ENCODE results near the gene PXYLP1. TPM values are rescaled to one million over a fixed set of nuclear protein-coding genes. Genes with fewer than 3 reads are reported as not detected.

PXYLP1 gene
- total RNA-seq, 2 experiments from 2014 or later, result 21.2 to 22.6 TPM

DNA sequence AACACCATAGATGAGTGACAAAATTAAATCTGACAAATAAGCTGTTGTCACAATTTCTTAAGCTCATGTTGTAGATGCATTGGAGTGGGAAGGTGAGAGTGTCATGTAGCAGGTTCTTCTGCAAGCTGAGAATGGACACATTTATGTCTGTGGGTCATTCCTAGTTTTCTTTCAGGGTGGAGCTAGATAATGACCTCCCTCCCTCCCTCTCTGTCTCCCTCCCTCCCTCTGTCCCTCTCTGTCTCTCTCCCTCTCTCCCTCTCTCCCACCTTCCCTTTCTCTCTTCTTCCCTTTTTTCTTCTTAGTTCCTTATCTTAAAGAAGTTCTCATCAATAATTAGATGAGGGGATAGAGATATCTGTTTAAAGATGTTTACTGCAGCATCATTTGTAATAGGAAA lies 36.0 kb downstream of the PXYLP1 start:
- intact Hi-C loops (cut with DNase I, micrococcal nuclease), result no loop called here
- Mint-ChIP-seq H3K27ac (peak overlapping the region; percentile 96), H3K27me3 (no peaks in the 10 kb centered on the region), H3K9me3 (no peaks in the 10 kb centered on the region), H3K4me3 (peak overlapping the region; percentile 90), H3K4me1 (ENCODE audit: low read depth) (peaks cover 49% of the 10 kb centered on the region), H3K36me3 (ENCODE audit: low read depth) (peaks cover 30% of the 10 kb centered on the region)
- H3K27ac ChIP-seq (ENCODE audit: low read depth in 1 of 2, low read length in 2 of 2), result peak overlapping the region; percentile 72 to 84
- CTCF ChIA-PET, result interaction anchor here (1.1 to 4.5 kb wide), 5 partner anchors 11 to 187 kb away, joined by 3 to 24 read pairs (median 4); partner anchors contain the start of gene PXYLP1
- TF ChIP-seq, protein P1, sequence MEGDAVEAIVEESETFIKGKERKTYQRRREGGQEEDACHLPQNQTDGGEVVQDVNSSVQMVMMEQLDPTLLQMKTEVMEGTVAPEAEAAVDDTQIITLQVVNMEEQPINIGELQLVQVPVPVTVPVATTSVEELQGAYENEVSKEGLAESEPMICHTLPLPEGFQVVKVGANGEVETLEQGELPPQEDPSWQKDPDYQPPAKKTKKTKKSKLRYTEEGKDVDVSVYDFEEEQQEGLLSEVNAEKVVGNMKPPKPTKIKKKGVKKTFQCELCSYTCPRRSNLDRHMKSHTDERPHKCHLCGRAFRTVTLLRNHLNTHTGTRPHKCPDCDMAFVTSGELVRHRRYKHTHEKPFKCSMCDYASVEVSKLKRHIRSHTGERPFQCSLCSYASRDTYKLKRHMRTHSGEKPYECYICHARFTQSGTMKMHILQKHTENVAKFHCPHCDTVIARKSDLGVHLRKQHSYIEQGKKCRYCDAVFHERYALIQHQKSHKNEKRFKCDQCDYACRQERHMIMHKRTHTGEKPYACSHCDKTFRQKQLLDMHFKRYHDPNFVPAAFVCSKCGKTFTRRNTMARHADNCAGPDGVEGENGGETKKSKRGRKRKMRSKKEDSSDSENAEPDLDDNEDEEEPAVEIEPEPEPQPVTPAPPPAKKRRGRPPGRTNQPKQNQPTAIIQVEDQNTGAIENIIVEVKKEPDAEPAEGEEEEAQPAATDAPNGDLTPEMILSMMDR (IDR thresholded peaks at IDR 0.05), result no peak
- H3K9me3 ChIP-seq (ENCODE audit: control insufficient read depth in 1 of 2, insufficient read depth in 1 of 2, low read length in 2 of 2), result no peaks in the 10 kb centered on the region
- no peak for ATAC-seq (ENCODE audit: poor library complexity)
- peak overlapping the region; percentile 64 for H3K4me3 ChIP-seq (ENCODE audit: low read length)
- no peaks in the 10 kb centered on the region for H3K27me3 ChIP-seq (ENCODE audit: control insufficient read depth in 1 of 2, insufficient read depth in 2 of 2, low read length in 2 of 2)
- DNase-seq, result peak in 1 of 14 experiments; percentile 11
- POLR2A ChIA-PET, result interaction anchor here (1.0 to 11.2 kb wide), 19 partner anchors 11 to 608 kb away, joined by 3 to 320 read pairs (median 5); partner anchors contain the start of gene PXYLP1
- H3K36me3 ChIP-seq (ENCODE audit: insufficient read depth, low read length), result peaks cover 4% of the 10 kb centered on the region
- H3K4me1 ChIP-seq (ENCODE audit: insufficient read depth, low read length), result peaks cover 35% of the 10 kb centered on the region

DNA sequence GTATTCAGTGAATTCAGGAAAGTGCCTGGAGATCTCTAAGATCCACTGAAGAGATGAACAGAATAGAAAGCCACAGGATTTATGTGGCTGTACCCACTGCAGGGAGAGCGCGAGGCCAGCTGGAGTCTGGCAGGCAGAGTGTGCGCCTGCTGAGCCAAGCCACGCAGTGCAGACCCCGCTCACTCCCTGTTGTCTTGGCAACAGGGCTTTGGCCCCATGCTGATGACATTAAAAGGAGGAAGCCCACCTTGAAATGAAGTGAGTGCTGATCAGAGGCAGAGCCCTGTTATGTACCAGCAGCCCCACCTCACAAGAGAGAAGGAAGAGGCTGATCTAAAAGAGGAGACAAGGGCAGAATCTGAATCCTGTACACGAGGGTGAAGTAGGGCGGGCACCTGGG lies 36.7 kb downstream of the PXYLP1 start:
- ATAC-seq (ENCODE audit: poor library complexity) (no peak), DNase-seq (peak in 1 of 14 experiments; percentile 40)
- Mint-ChIP-seq H3K27me3 (no peaks in the 10 kb centered on the region), H3K27ac (peak overlapping the region; percentile 96), H3K36me3 (ENCODE audit: low read depth) (peaks cover 24% of the 10 kb centered on the region), H3K4me3 (peak overlapping the region; percentile 90), H3K9me3 (no peaks in the 10 kb centered on the region), H3K4me1 (ENCODE audit: low read depth) (peaks cover 50% of the 10 kb centered on the region)
- CTCF ChIA-PET, result interaction anchor here (4.5 kb wide), 1 partner anchor 37 kb away, joined by 24 read pairs; the partner anchor contains the start of gene PXYLP1
- intact Hi-C loops (cut with DNase I, micrococcal nuclease), result no loop called here
- Histone ChIP-seq H3K4me3 (ENCODE audit: low read length) (no peak overlapping the region), H3K4me1 (ENCODE audit: insufficient read depth, low read length) (peaks cover 38% of the 10 kb centered on the region), H3K36me3 (ENCODE audit: insufficient read depth, low read length) (peaks cover 4% of the 10 kb centered on the region), H3K27ac (ENCODE audit: low read depth in 1 of 2, low read length in 2 of 2) (peak overlapping the region in 1 of 2 donors; percentile 84), H3K9me3 (ENCODE audit: control insufficient read depth in 1 of 2, insufficient read depth in 1 of 2, low read length in 2 of 2) (no peaks in the 10 kb centered on the region), H3K27me3 (ENCODE audit: control insufficient read depth in 1 of 2, insufficient read depth in 2 of 2, low read length in 2 of 2) (no peaks in the 10 kb centered on the region)
- POLR2A ChIA-PET, result interaction anchor here (1.1 to 11.2 kb wide), 6 partner anchors 10 to 529 kb away, joined by 3 to 320 read pairs (median 14); partner anchors contain the start of gene PXYLP1
- TF ChIP-seq, protein P1 (IDR thresholded peaks at IDR 0.05), result no peak

DNA sequence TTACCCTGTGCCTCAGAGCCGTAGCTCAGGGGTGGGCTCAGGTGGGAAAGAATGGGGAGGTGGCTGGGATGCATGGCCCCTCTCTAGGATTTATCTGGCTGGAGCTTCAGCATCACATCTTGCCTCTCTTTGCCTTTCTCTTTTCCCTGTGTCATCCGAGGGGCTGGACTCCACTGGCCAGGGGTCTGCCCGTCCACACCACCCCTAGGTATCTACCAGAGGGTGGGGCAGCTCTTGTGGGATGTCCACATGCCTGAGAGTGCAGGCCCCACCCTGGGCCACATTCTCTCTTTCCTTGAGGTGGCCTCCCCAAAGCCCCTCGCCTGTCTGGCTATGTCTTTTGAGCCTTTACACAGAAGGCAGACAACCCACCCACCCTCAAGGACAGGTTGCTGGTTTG lies 37.2 kb downstream of the PXYLP1 start:
- peaks cover 19% of the 10 kb centered on the region for H3K36me3 Mint-ChIP-seq (ENCODE audit: low read depth)
- Histone ChIP-seq H3K9me3 (ENCODE audit: control insufficient read depth in 1 of 2, insufficient read depth in 1 of 2, low read length in 2 of 2) (no peaks in the 10 kb centered on the region), H3K27me3 (ENCODE audit: control insufficient read depth in 1 of 2, insufficient read depth in 2 of 2, low read length in 2 of 2) (no peaks in the 10 kb centered on the region), H3K27ac (ENCODE audit: low read depth in 1 of 2, low read length in 2 of 2) (peak overlapping the region in 1 of 2 donors; percentile 84), H3K4me1 (ENCODE audit: insufficient read depth, low read length) (peaks cover 43% of the 10 kb centered on the region), H3K36me3 (ENCODE audit: insufficient read depth, low read length) (peaks cover 4% of the 10 kb centered on the region), H3K4me3 (ENCODE audit: low read length) (no peak overlapping the region)
- ATAC-seq (ENCODE audit: poor library complexity) (no peak), DNase-seq (no peak)
- H3K27me3 Mint-ChIP-seq, result no peaks in the 10 kb centered on the region
- intact Hi-C loops (cut with DNase I, micrococcal nuclease), result no loop called here
- peaks cover 55% of the 10 kb centered on the region for H3K4me1 Mint-ChIP-seq (ENCODE audit: low read depth)
- CTCF ChIA-PET, result interaction anchor here (4.5 kb wide), 1 partner anchor 38 kb away, joined by 24 read pairs; the partner anchor contains the start of gene PXYLP1
- TF ChIP-seq, protein P1 (IDR thresholded peaks at IDR 0.05), result no peak
- H3K27ac Mint-ChIP-seq, result peak overlapping the region; percentile 96
- H3K9me3 Mint-ChIP-seq, result no peaks in the 10 kb centered on the region
- POLR2A ChIA-PET, result interaction anchor here (11.2 kb wide), 1 partner anchor 33 kb away, joined by 320 read pairs; the partner anchor contains the start of gene PXYLP1
- no peak overlapping the region for H3K4me3 Mint-ChIP-seq
